ENCODE results near the gene SMOC2. TPM values are rescaled to one million over a fixed set of nuclear protein-coding genes. Genes with fewer than 3 reads are reported as not detected.

SMOC2 gene
- polyA plus RNA-seq, 1 of the 3 experiments (the other 2 are of a cell fraction) = not detected

DNA sequence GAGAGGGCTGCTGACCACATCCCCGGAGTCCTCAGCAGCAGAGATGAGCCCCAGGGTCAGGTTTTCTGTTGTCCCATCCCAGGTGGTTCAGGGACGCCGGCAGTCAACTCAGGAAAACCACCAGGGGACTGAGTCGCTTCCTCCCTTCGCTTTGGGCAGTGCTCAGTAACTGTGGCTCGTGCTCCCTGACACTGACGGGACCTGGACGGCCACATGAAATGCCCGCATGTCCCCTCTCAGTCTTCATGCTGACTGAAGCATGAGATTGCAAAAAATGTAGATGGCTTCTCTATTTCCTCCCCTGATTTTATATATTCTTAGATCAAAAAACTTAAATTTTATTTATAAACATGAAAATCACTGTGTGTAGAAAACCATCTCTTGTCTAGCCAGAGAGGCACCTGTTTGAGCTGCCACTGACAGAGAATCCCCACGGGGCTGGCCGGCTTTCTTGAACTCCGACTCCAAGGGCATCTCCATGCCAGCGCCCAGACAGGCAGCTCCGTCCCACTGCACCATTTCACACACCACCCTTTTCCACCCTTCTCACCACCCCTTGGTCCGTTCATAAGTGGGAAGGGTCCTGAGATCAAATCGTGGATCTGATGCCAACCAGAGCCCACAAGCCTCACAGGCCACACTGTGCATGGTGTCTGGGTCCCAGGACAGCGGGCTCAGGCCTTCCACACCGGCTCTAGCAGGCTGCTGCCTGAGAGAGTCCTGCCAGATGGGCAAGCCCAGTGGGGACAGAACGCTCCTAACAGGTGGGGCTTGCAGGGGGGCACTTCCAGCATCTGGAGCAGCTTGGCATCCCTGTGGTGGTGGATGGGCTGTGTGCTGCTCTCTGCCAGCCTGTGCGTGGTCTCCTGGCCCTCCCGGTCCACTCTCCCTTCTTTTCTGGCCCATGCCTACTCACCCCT, 98.2 kb downstream of the SMOC2 start:
- H3K4me1 ChIP-seq (ENCODE audit: control insufficient read depth in 1 of 2, insufficient read depth in 2 of 2, low read depth in 1 of 2, low read length in 1 of 2) = no peaks in the 10 kb centered on the region; a peak in 1 of 4 replicates
- H3K4me2 ChIP-seq = no peak overlapping the region
- 53% methylated on average over 15 of the region's 21 CpGs for WGBS (ENCODE audit: low lambda C conversion rate)
- no peaks in the 10 kb centered on the region for H3K9me2 ChIP-seq
- no peaks in the 10 kb centered on the region for H3F3A ChIP-seq (replicated peaks; ENCODE audit: insufficient read depth)
- H3K79me2 ChIP-seq (ENCODE audit: insufficient read depth) = no peaks in the 10 kb centered on the region
- no peak overlapping the region for H3K4me3 ChIP-seq (ENCODE audit: low read depth in 2 of 2, low read length in 1 of 2)
- no peak overlapping the region for H3K27ac ChIP-seq (ENCODE audit: low read depth in 2 of 2, low read length in 1 of 2)
- H3K9me3 ChIP-seq = no peaks in the 10 kb centered on the region; the same call in 1 of the 2 replicates
- ChIA-PET POLR2A (no interaction called here), CTCF (no interaction called here)
- no peaks in the 10 kb centered on the region for H3K36me3 ChIP-seq (replicated peaks in 1 of 2; ENCODE audit: control insufficient read depth in 1 of 2, insufficient read depth in 2 of 2, low read length in 1 of 2)
- DNase-seq = no peak
- H3K9ac ChIP-seq = no peak overlapping the region
- TF ChIP-seq FOXM1 (IDR thresholded peaks at IDR 0.05; ENCODE audit: low read depth) (no peak), POLR2AphosphoS5 (IDR thresholded peaks at IDR 0.05; ENCODE audit: low read depth, low read length) (no peak)
- no peaks in the 10 kb centered on the region for H3K27me3 ChIP-seq (ENCODE audit: insufficient read depth)
- H2AFZ ChIP-seq (ENCODE audit: low read depth) = no peak overlapping the region
- no peaks in the 10 kb centered on the region for H4K20me1 ChIP-seq (ENCODE audit: insufficient read depth)

DNA sequence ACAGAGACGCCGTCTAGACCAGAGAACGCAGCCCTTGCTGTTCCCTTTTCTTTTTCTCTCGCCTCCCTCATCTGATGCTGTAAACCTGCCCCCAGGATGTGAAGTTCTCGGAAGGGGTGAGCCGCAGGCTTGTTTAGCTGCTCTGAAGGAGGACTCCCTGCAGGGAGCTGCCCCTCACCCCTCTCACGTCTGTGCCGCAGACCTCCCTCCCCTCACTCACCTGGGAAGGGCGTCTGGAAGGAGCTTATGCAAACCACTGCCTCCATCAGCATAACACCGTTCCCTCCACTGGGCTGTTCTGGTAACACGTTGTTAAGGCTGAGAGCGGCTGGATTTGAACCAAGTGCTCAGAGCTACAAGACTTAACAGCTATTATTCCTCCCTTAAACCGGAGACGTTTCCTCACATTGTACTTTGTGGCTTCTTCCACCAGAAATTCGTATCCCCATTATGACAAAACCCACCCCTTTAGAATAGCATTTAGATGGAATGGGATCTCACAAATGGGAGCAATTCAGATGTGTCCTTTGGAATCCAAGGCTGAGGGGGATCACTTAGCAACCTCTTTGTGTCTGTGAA, 99.8 kb downstream of the SMOC2 start:
- Histone ChIP-seq H3K36me3 (replicated peaks in 1 of 2; ENCODE audit: control insufficient read depth in 1 of 2, insufficient read depth in 2 of 2, low read length in 1 of 2) (no peaks in the 10 kb centered on the region), H3K4me1 (ENCODE audit: control insufficient read depth in 1 of 2, insufficient read depth in 2 of 2, low read depth in 1 of 2, low read length in 1 of 2) (no peaks in the 10 kb centered on the region; a peak in 1 of 4 replicates), H3K27ac (ENCODE audit: low read depth in 2 of 2, low read length in 1 of 2) (no peak overlapping the region), H3K9me3 (no peaks in the 10 kb centered on the region), H3K4me3 (ENCODE audit: low read depth in 2 of 2, low read length in 1 of 2) (no peak overlapping the region), H3K79me2 (ENCODE audit: insufficient read depth) (no peaks in the 10 kb centered on the region), H2AFZ (ENCODE audit: low read depth) (no peak overlapping the region), H3K9ac (no peak overlapping the region), H3K4me2 (no peak overlapping the region), H3K27me3 (ENCODE audit: insufficient read depth) (no peaks in the 10 kb centered on the region), H3F3A (replicated peaks; ENCODE audit: insufficient read depth) (no peaks in the 10 kb centered on the region), H4K20me1 (ENCODE audit: insufficient read depth) (no peaks in the 10 kb centered on the region), H3K9me2 (no peaks in the 10 kb centered on the region)
- WGBS (ENCODE audit: low lambda C conversion rate) = 44% methylated on average over 14 of the region's 15 CpGs
- ChIA-PET POLR2A (no interaction called here), CTCF (interaction anchor here (1.1 kb wide), 1 partner anchor 12 kb away, joined by 3 read pairs; no protein-coding TSS in a partner anchor)
- no peak for DNase-seq
- TF ChIP-seq GATA2 (CRISPR knock-in tag; IDR thresholded peaks at IDR 0.05) (no peak), TCF12 (IDR thresholded peaks at IDR 0.05) (no peak), NFIC (IDR thresholded peaks at IDR 0.05; ENCODE audit: borderline replicate concordance) (no peak), RFX5 (IDR thresholded peaks at IDR 0.05; ENCODE audit: low read length) (no peak), FOXJ3 (CRISPR knock-in tag; IDR thresholded peaks at IDR 0.05) (no peak), MXI1 (IDR thresholded peaks at IDR 0.05; ENCODE audit: low read depth, low read length) (no peak), YY1 (IDR thresholded peaks at IDR 0.05; ENCODE audit: low read depth) (no peak), RCOR1 (IDR thresholded peaks at IDR 0.05; ENCODE audit: low read length) (no peak), NRF1 (IDR thresholded peaks at IDR 0.05; ENCODE audit: low read depth, low read length) (no peak)
- TF ChIP-seq, protein P1, sequence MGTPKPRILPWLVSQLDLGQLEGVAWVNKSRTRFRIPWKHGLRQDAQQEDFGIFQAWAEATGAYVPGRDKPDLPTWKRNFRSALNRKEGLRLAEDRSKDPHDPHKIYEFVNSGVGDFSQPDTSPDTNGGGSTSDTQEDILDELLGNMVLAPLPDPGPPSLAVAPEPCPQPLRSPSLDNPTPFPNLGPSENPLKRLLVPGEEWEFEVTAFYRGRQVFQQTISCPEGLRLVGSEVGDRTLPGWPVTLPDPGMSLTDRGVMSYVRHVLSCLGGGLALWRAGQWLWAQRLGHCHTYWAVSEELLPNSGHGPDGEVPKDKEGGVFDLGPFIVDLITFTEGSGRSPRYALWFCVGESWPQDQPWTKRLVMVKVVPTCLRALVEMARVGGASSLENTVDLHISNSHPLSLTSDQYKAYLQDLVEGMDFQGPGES (IDR thresholded peaks at IDR 0.05; ENCODE audit: low read depth, low read length) = no peak
- TF ChIP-seq, protein P2, sequence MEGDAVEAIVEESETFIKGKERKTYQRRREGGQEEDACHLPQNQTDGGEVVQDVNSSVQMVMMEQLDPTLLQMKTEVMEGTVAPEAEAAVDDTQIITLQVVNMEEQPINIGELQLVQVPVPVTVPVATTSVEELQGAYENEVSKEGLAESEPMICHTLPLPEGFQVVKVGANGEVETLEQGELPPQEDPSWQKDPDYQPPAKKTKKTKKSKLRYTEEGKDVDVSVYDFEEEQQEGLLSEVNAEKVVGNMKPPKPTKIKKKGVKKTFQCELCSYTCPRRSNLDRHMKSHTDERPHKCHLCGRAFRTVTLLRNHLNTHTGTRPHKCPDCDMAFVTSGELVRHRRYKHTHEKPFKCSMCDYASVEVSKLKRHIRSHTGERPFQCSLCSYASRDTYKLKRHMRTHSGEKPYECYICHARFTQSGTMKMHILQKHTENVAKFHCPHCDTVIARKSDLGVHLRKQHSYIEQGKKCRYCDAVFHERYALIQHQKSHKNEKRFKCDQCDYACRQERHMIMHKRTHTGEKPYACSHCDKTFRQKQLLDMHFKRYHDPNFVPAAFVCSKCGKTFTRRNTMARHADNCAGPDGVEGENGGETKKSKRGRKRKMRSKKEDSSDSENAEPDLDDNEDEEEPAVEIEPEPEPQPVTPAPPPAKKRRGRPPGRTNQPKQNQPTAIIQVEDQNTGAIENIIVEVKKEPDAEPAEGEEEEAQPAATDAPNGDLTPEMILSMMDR (IDR thresholded peaks at IDR 0.05) = no peak
- TF ChIP-seq, protein P3, sequence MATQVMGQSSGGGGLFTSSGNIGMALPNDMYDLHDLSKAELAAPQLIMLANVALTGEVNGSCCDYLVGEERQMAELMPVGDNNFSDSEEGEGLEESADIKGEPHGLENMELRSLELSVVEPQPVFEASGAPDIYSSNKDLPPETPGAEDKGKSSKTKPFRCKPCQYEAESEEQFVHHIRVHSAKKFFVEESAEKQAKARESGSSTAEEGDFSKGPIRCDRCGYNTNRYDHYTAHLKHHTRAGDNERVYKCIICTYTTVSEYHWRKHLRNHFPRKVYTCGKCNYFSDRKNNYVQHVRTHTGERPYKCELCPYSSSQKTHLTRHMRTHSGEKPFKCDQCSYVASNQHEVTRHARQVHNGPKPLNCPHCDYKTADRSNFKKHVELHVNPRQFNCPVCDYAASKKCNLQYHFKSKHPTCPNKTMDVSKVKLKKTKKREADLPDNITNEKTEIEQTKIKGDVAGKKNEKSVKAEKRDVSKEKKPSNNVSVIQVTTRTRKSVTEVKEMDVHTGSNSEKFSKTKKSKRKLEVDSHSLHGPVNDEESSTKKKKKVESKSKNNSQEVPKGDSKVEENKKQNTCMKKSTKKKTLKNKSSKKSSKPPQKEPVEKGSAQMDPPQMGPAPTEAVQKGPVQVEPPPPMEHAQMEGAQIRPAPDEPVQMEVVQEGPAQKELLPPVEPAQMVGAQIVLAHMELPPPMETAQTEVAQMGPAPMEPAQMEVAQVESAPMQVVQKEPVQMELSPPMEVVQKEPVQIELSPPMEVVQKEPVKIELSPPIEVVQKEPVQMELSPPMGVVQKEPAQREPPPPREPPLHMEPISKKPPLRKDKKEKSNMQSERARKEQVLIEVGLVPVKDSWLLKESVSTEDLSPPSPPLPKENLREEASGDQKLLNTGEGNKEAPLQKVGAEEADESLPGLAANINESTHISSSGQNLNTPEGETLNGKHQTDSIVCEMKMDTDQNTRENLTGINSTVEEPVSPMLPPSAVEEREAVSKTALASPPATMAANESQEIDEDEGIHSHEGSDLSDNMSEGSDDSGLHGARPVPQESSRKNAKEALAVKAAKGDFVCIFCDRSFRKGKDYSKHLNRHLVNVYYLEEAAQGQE (IDR thresholded peaks at IDR 0.05; ENCODE audit: low read depth, low read length) = no peak
